Measurements from ENCODE around the gene CNKSR2.

The CNKSR2 gene

DNA sequence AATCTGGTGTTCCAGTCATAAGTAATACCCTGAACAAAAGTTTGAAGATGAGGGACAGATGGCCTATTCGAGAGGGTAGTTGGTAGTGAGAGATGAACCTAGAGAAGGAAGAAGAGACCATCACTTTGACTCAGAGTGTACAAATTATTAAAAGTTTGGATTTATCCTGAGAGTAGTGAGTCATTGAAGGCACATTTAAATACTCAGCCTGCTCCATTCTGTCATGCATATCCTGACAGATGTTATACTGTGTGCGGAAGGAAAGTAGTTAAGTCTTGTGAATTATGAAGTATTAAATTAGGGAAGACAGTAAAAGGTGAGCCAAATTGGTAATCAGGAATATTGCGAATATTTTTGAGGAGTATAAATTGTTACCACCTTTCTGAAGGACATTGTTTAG, 190.8 kb downstream of the CNKSR2 start:
- DNase-seq (ENCODE audit: low read depth), result no peak
- TF ChIP-seq, protein P1, sequence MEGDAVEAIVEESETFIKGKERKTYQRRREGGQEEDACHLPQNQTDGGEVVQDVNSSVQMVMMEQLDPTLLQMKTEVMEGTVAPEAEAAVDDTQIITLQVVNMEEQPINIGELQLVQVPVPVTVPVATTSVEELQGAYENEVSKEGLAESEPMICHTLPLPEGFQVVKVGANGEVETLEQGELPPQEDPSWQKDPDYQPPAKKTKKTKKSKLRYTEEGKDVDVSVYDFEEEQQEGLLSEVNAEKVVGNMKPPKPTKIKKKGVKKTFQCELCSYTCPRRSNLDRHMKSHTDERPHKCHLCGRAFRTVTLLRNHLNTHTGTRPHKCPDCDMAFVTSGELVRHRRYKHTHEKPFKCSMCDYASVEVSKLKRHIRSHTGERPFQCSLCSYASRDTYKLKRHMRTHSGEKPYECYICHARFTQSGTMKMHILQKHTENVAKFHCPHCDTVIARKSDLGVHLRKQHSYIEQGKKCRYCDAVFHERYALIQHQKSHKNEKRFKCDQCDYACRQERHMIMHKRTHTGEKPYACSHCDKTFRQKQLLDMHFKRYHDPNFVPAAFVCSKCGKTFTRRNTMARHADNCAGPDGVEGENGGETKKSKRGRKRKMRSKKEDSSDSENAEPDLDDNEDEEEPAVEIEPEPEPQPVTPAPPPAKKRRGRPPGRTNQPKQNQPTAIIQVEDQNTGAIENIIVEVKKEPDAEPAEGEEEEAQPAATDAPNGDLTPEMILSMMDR (IDR thresholded peaks at IDR 0.05; ENCODE audit: control insufficient read depth, insufficient read depth, low read depth, low read length, missing control alignments), result no peak
- H3K4me3 ChIP-seq (ENCODE audit: control insufficient read depth, low read depth, low read length), result no peak overlapping the region

DNA sequence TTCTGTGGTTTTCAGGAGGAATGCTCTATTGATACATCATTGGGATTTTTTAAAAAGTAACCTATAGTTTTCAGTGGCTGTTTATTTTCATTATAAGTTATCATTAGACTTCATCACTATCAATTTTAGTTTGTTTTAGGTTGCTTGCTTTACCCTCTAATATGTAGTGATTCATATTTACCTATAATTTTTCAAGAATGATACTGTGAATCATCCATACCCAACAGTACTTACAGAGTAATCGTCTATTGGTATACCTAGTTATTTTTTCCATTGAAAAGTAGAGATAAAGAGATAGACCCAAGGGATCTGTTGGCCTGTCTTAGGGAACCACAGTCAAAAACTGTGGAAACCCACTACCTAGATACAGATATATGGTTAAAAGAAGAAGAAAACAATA, 200.6 kb downstream of the CNKSR2 start:
- DNase-seq (ENCODE audit: low read depth), result no peak
- TF ChIP-seq, protein P1 (IDR thresholded peaks at IDR 0.05; ENCODE audit: control insufficient read depth, insufficient read depth, low read depth, low read length, missing control alignments), result no peak
- H3K4me3 ChIP-seq (ENCODE audit: control insufficient read depth, low read depth, low read length), result no peak overlapping the region

- TF ChIP-seq, protein P1 (IDR thresholded peaks at IDR 0.05; ENCODE audit: control insufficient read depth, insufficient read depth, low read depth, low read length, missing control alignments), result no peak
- H3K4me3 ChIP-seq (ENCODE audit: control insufficient read depth, low read depth, low read length), result no peak overlapping the region
- no peak for DNase-seq (ENCODE audit: low read depth)
These were observed 207.3 kb downstream of the CNKSR2 start for GRCh38 chrX:21581479-21581878.

- DNase-seq (ENCODE audit: low read depth), result no peak
- TF ChIP-seq, protein P1 (IDR thresholded peaks at IDR 0.05; ENCODE audit: control insufficient read depth, insufficient read depth, low read depth, low read length, missing control alignments), result no peak
- no peak overlapping the region for H3K4me3 ChIP-seq (ENCODE audit: control insufficient read depth, low read depth, low read length)
These were observed 211.8 kb downstream of the CNKSR2 start for GRCh38 chrX:21586001-21586400.

- TF ChIP-seq, protein P1 (IDR thresholded peaks at IDR 0.05; ENCODE audit: control insufficient read depth, insufficient read depth, low read depth, low read length, missing control alignments), result no peak
- DNase-seq (ENCODE audit: low read depth), result no peak
These were observed 216.0 kb downstream of the CNKSR2 start for GRCh38 chrX:21590012-21590776.

DNA sequence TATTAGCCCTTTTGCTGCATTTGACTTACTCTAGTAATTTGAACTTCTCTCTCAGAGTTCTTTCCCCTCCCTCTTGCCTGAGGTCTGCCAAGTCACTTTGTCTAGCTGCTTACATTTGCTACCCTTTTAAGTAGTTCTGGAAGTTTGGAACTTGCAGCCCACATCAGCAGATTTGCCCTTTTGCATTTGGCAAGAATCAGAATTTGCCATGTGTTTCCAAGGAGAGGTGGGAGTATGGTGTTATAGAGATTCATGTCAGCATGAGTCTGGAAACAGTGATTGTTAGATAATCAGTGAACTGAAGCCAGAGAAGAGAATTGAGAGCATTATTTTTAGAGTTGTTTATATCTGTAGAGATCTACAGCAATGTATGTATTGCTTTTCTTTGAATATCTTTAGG, 231.8 kb downstream of the CNKSR2 start:
- no peak for DNase-seq (ENCODE audit: low read depth)
- TF ChIP-seq, protein P1 (IDR thresholded peaks at IDR 0.05; ENCODE audit: control insufficient read depth, insufficient read depth, low read depth, low read length, missing control alignments), result no peak
- no peak overlapping the region for H3K4me3 ChIP-seq (ENCODE audit: control insufficient read depth, low read depth, low read length)

More at GRCh38 chrX:21590012-21590776, 216.0 kb downstream of the CNKSR2 start:
- no peak overlapping the region for H3K4me3 ChIP-seq (ENCODE audit: control insufficient read depth, low read depth, low read length)
